NCI-H226 (cell line): ENCODE data around the gene IFT74.
A peak's percentile ranks its signal among the peaks of the same experiment; 100 is the strongest.

Experiments
- DNase-seq: peaks from one replicate; pipeline ENCODE4 v3.0.0-alpha.2; 2015

Gene IFT74

DNA sequence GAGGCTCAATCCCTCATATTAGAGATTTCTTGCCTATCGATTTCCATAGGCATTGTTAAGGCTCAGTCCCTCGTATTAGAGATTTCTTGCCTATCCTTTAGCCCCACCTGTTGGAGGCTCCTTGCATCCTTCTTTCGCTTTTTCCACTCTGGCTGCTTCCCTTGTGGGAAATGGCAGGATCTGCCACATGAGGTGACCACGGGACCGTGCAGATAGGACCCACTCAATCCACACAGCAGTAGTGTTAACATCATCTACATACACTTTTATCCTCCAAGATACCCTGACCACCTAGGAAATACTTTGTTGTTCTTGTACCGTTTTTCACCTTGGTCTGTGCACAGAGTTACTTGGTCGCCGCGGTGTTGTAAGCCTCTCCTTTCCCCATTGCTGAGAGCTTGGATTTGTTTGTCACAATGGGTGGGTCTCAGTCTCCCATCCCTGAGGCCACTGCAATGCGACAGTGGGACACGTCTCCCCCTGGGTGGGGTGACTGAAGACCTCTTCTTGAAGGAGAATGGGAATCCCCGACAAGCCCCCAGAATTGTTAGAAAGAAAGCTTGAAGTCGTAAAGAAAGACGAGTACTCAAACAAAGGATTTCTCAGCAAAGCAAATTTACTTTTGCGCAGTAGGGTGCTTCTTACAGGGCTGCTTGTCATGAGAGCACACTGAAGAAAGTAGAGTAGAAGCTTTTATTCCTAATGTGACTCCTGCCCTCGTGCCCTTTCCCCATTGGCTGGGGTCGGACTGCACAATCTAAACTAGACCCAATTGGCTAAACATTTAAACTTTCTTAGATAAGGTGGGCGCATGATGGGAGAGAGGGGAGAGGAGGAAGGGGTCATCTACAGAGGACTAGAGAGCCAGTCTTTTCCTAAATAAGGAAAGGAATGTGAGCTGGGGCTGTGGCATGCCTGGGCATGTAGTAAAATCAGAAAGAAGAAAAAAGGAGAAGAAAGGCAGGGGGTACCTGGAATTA lies 19.8 kb downstream of the IFT74 start:
- no peak for DNase-seq

DNA sequence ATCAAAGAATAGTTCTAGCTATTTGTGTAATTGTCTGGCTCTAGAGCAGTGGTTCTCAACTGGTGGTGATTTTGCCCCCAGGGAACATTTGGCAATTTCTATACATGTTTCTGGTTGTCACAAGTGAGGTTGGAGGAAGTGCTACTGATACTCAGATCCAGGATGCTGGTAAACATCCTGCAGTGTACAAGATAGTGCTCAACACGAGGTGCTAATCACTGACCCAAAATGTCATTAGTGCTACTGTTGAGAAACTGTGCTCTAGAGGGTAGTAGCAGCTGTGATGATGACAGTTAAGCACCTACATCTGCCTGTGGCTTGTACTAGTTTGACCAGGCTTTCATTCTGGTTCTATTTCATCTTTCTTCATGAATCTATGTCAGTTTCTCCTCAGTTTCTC lies 27.1 kb downstream of the IFT74 start:
- DNase-seq = no peak

DNA sequence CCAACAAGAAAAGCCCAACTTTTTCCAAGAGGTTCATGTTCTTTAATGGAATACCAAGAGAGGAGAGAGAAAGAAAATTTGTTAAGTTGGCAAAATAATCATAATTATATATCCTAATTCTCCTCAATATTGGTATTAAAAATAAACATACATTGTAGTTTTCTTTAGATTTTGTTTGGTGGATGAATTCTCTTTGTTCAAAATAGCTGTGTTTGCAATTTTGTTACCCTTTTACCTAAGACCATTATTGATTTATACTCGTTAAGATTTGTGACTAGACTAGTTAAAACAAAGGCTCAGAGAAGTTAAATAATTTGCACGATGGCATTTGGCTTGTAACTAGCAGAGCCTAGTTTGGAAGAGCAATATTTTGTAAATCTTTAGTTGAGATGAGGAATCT lies 39.6 kb downstream of the IFT74 start:
- DNase-seq = no peak

DNA sequence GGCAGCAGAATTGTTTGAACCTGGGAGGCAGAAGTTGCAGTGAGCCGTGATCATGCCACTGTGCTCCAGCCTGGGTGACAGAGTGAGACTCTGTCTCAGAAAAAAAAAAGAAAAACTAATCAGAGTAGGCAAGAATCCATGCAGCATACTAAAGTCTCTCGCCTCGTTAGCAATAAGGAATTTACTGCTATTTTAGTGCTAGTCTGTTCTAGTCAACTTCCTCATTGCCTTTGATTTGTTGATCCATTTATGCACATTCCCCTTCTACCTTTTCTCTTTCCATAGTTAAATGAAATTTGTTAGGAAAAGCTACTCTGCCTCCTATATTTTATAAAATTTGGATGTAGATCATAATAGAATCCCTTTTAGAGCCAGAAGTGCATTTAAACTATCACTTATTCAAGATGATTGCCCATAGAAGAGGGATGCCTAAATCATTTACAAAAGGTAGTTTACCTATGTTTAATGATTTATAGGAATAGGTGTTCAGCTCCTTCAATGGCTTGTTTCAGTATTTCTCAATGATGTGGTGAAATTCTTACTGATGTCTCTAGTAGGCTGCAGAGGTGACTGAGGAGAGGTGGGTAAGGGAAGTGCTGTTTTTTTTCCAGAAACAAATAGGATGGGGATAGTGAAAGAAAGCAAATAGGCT lies 47.3 kb downstream of the IFT74 start:
- no peak for DNase-seq

DNA sequence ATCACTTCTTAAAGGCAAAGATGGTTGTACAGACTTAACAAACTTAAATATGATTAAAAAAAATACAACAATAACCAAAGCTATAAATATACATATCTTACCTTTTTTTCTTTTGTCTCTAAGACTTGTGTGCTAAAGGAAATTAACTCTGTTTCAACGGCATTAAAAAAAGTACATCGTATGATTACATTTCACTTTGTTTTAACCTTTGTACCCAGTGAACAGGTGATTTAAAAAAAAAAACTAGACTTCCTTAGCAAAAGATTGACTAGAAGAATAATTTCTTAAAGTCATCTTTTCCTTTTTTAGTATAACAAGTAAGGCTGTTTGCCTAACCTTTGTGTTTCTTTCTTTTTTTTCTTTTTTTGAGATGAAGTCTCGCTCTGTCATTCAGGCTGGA lies 49.3 kb downstream of the IFT74 start, which contains the start of gene LRRC19:
TSS of gene LRRC19 (minus strand) at position 182 of the 400 bp plus-strand sequence. CDS start 5,978 bp downstream, outside the sequence.
- DNase-seq = no peak

DNA sequence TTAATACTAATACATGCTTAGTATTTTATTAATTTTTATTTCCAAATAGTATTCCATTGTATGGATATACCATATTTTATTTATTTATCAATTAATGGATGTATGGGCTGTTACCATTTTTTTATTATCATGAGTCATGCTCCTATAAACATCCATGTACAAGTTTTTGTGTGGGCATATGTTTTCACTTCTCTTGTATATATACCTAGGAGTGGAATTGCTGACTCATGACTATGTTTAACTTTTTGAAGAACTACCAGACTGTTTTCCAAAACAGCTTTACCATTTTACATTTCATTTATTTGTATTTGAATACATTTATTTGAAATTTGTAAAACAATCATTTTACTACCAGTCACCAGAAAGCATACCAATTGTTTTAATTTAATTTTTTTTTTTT lies 63.4 kb downstream of the IFT74 start:
- DNase-seq = no peak

DNA sequence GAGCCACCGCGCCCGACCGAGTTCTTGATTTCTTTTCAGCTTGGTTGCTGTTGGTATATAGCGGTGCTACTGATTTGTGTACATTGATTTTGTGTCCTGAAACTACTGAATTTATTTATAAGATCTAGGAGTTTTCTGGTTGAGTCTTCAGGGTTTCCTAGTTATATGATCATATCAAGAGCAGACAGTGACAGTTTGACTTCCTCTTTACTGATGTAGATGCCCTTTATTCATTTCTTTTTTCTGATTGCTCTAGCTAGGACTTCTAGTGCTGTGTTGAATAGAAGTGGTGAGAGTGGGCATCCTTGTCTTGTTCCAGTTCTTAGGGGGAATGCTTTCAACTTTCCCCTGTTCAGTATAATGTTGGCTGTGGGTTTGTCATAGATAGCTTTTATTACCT lies 66.7 kb downstream of the IFT74 start:
- no peak for DNase-seq

DNA sequence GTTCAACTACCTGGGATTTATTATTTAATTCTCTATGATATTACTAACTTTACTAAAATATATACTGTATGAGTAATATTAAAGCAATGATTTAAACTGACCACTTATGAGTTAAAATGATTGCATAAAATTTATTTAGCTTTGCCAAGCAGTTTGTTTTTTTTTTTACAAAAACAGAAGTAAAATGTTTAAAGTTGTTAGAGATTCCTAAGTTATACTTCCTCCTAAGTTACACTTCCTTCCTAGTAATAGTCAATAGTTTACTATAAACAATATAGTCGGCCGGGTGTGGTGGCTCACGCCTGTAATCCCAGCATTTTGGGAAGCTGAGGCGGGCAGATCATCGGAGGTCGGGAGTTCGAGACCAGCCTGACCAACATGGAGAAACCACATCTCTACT lies 73.0 kb downstream of the IFT74 start:
- DNase-seq = no peak

DNA sequence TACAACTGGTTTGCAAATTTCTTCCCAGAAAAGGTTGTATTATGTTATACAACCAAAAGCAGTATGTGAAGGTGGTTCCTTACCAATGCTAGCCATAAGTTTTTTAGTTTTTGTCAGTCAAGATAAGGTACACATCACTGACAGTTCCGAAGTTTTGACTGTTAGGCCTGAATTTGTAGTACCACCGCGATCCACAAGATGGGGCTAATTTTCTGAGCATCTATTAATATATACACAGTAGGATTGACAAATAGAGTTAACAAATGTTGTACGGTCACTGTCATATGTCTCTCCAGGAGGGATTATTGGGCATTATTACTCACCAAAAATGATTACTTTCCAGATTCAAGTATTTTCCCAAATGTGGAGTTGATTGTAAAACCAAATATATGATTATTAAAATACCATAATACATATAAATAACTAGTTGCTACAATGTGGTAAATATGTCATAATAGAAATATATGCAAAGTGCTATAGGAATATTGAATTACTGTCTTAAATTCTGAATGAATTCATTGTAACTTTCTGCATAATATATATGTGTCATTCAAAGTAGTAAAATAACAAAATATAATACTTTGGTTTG lies 77.7 kb downstream of the IFT74 start:
- peak; percentile 1 for DNase-seq

DNA sequence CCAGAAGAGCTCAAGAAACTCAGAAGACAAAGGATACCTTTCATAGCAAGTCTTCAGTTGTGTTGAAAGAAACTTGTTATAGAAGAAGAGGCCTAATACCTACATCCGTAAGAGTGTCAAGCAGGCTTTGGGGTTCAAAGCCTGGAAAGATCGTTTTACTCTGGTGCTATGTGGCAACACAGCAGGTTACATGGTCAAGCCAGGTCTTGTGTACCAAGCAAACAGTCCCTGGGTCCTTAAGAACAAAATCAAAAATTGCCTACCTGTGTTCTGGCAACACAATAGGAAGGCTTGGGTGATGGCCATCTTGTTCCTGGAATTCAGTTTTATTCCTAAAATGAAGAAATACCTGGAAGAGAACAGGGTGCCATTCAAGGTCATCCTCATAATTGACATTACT lies 81.3 kb downstream of the IFT74 start:
- no peak for DNase-seq

DNA sequence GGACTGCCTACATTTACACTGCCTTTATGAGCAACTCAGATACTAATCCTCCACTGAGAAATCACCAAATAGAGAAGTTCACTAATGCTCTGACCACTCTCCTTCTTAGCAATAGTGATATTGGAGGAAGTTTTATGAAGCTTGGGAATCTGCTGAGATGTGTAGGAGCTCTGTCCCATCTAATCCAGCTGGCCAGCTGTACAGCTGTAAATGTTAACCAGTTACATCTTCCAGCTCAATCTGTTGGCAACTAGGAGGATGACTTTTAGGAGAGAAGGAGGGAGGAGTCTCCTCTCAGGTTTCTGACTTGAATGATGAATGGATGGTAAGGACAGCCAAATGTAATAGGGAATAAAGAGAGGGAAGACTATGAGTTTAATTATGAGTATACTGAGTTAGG lies 85.5 kb downstream of the IFT74 start:
- DNase-seq = no peak

DNA sequence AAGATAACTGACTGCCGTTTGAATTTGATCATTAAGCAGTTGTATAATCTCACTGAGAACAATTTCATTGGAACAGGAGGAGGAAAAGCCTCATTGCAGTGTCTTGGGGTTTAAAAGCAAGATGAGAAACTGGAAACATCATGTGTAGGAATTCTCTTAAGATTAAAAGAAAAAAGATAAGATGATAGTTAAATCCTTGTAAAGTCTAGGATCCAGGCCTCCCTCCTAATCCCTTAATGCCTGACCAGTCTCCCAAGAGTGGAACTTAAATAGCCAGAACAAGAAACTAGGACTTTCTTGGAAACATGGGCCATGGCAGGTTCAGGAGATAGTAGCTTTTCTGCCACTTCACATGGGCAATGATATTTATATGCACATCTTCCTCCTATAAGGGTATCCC lies 86.3 kb downstream of the IFT74 start:
- no peak for DNase-seq

DNA sequence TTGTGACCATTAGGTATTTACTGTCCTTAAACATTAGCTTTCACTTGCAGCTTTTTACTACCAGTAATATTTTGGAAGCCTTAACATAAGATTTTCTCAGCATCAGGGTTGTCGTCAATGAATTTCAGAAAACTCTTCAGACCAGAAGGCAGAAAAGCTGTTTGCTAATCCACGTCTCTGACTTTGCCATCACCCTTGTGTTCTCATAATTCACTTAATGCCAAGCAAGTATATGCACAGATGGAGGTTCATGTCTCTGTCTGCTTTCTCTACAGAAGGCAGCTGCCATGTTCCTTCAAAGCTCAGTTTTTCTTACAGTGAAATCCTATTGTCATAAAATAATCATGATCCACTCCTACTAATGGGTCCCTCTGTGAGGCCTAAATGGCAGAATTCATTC lies 87.0 kb downstream of the IFT74 start:
- no peak for DNase-seq

DNA sequence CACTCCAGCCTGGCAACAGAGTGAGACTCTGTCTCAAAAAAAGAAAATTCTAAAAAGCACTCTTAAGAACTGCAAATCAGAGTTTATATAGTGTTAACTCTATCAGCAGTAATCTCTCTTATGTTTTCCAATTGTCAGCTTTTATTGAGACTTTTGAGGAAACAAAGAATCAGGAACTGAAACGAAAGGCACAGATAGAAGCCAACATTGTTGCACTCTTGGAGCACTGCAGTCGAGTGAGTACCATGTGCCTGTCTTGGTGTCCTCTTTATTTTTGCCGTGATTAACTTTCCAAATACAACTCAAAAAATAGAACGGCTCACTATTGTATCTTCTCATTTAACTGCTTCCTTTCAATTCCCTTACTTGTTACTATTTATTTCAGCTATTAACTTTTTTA lies 90.9 kb downstream of the IFT74 start:
- DNase-seq = no peak

DNA sequence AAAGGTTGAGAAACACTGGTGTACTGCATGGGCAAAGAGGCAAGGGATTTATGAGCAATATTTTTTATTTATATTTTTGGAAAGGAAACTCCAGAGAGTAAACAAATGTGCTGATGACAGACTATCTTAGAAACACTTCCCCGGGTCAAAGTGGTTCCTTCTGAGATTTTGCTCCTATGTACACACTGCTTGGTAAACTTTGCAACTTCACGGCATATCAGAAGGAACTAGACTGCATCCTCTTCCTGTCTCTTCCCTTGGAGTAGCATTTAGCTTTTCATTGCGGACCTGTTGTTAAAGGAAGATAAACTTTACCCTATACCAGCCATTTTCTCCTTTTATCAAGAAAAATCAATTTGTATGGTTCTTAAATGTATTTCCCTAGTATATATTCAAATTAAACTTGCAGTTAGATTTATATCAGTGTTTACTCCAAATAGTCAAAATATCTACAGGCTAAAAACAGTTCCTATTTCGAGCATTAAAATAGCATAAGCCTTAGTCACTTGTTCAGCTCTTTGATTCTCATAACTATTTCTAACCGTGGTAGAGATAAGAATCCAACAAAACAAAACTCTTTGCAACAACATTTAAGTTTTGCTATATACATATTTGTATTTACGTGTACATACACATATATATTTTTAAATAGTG lies 97.3 kb downstream of the IFT74 start:
- no peak for DNase-seq

DNA sequence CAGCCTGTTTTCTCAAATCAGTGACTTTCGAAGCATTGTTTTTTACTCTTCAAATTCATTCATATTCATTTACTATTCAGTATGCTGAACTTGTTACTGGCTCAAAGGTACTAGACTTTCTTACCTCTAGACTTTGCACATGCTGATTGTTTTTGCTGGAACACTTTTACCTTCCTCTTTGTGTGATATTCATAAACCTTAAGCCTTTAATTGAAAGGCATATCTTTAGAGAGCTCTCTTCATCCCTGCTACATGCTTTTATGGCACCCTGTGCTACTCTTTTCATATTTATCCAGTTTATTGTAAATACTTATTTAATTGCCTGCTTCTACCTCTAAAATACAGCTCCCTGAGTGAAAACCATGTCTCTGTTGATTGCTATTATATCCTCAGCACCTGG lies 97.9 kb downstream of the IFT74 start:
- DNase-seq = no peak

DNA sequence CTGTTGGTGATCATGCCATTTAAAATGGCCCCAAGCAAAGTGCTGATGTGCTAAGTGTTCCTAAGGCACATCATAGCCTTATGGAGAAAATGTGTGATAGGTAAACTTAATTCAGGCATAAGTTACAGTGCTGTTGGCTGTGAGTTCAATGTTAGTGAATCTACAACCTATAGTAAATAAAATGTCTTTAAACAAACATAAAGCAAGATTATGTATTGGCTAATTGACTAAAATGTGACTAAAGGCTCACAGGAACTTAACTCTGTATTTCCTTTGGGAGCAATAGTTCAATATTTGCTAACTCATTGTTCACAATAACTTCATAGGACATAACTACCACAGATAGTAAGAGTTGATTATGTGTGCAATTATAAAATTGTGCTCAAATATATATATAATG lies 98.6 kb downstream of the IFT74 start:
- no peak for DNase-seq

DNA sequence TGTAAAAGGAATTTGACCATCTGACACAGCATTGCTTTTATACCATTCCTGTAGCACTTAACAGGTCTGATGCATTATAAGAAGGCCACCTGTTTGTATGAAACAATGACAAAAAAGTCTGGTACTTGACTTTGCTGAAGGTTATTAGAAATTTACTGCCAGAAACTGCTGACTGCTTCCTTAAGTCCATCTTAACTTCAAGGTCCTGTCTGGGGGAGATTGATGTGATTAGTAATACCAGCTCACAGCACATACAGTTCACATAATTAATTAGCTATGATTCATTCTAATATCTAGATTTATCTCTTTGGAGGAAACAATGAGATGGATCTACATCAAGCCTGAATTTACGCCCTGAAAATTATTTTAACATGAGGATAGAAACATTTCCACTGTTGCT lies 103.2 kb downstream of the IFT74 start:
- no peak for DNase-seq

DNA sequence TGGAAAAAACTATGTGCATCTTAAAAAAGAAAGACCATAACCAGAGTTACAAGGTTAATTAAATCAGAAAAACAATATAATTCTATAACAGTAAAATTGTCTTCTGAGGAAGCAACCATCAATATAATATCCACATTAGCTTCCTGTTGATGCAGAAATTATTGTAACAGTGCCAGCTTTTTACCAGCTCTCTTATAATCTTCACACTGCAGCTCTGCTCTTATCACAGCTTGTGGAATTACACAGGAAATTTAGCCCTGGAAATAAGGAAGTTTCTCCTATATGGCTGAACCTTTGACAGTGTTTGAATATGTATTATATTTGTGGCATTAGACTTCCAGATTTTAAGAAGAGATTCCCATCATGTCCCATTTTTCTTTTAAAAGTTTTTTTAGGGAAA lies 103.7 kb downstream of the IFT74 start:
- DNase-seq = peak; percentile 40

DNA sequence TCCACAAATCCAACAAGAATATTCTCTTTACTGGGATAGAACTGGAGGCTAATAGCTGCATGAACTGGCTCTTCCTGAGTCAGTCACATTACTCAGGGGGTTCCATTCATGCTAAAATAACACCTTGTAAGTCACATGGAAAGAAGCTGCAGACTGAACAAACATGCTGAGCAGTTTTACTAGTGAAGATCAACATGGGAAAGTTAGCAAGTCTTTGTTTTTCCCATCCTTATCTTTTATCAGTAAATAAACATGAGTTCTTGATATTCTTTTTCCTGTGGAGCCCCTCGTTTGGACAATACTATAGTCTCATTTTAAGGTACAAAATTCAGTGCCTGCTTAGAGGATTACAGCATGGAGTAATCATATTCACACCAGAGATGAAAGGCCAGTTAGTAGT lies 109.1 kb downstream of the IFT74 start:
- no peak for DNase-seq

DNA sequence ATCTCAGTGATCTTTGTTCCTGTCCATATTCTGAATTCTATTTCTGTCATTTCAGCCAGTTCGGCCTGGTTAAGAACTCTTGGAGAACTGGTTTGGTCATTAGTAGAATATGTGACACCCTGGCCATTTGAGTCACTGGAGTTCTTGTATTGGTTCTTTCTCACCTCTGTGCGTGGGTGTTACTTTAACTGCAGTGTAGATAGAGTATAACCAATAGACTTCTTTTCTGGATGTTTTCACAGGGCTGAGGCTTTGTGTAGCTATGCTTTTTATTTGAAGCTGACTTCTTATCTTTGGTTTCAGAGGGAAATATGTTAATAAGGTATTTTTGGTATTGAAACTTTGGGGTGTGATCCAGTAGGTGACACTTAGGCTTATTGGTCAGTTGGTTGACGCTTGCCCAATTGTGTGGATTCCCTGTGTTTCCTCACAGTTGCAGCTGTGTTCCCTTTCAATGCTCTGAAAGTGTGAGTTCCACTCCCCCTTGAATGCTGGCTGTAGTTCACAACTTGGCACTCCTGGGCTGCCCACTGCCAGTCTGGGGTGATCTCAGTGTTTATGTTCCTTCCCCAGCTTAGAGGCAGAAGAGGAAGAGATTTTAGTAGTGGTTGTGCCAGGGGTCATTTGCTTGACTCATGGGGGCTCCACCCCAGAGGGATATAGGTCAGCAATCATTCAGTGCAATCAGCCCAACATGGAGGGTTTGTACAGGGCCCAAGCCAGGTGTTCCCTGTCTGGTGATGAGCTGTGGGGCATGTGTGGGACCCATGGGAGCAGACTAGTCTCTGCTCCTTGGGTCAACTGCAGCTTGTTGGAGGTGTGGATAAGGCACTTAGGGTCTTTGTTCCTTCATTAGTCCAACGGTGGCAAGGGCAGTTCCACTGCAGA lies 117.9 kb downstream of the IFT74 start:
- no peak for DNase-seq

DNA sequence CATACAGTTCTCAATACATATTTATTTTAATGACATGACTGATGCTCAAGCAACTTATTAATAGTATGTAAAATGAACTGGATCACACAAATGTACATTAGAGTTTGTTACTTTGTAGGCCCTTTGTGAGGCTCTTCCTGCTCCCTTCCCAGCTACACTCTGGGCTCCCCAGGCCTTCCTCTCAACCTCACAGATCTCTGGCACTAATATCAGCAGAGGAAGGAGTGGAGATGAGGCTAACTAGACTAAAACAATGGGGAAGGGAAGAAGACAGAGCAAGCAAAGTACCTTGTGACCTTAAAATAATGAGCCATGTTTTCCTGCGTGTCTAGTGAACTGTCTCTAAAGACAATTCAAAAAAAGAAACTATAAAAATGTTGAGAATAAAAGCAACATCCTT lies 122.5 kb downstream of the IFT74 start:
- DNase-seq = no peak
